ENCODE measurements around the gene HADHB. TPM values are rescaled to one million over a fixed set of nuclear protein-coding genes. Genes with fewer than 3 reads are reported as not detected.

HADHB gene
- 85.6 TPM for total RNA-seq

- ATAC-seq: peak; percentile 97
Observed at GRCh38 chr2:26244309-26245230, at the start of gene HADHB, which contains the start of gene HADHA. HADHB (plus strand) TSS chr2:26244939; CDS start chr2:26254255, 9,316 bp downstream. HADHA (minus strand) TSS chr2:26244632; CDS start chr2:26244596, 36 bp downstream.

GRCh38 chr2:26195040-26195984 lies 49.4 kb upstream of the HADHB start:
- DNase-seq (ENCODE audit: low spot score): no peak
- ATAC-seq: no peak
- intact Hi-C loops (cut with DNase I): no loop called here

More at GRCh38 chr2:26244309-26245230, at the start of gene HADHB, which contains the start of gene HADHA:
- intact Hi-C loops (cut with DNase I): loop anchor here (10.0 kb wide), 1 partner anchor 80 kb away; no protein-coding TSS in a partner anchor
- peak; percentile 90 for DNase-seq (ENCODE audit: low spot score)

GRCh38 chr2:26196683-26197418 lies 47.9 kb upstream of the HADHB start:
- DNase-seq (ENCODE audit: low spot score) (no peak), ATAC-seq (peak; percentile 20)
- intact Hi-C loops (cut with DNase I): no loop called here

- intact Hi-C loops (cut with DNase I): no loop called here
- DNase-seq (ENCODE audit: low spot score) (no peak), ATAC-seq (no peak)
Observed at GRCh38 chr2:26197516-26197915, 47.2 kb upstream of the HADHB start.

- no peak for ATAC-seq
- intact Hi-C loops (cut with DNase I): no loop called here
Observed at GRCh38 chr2:26202981-26203490, 41.7 kb upstream of the HADHB start.

GRCh38 chr2:26203906-26204305 lies 40.8 kb upstream of the HADHB start:
- intact Hi-C loops (cut with DNase I): no loop called here
- ATAC-seq (no peak), DNase-seq (ENCODE audit: low spot score) (no peak)

More at GRCh38 chr2:26202981-26203490, 41.7 kb upstream of the HADHB start:
- DNase-seq (ENCODE audit: low spot score): no peak

- ATAC-seq (no peak), DNase-seq (ENCODE audit: low spot score) (no peak)
- intact Hi-C loops (cut with DNase I): no loop called here
Observed at GRCh38 chr2:26212011-26212410, 32.7 kb upstream of the HADHB start.

GRCh38 chr2:26214759-26215158 lies 30.0 kb upstream of the HADHB start:
- no peak for ATAC-seq
- intact Hi-C loops (cut with DNase I): no loop called here
- DNase-seq (ENCODE audit: low spot score): no peak

- ATAC-seq (no peak), DNase-seq (ENCODE audit: low spot score) (no peak)
- intact Hi-C loops (cut with DNase I): no loop called here
Observed at GRCh38 chr2:26215833-26216232, 28.9 kb upstream of the HADHB start.

GRCh38 chr2:26216587-26216986 lies 28.2 kb upstream of the HADHB start:
- ATAC-seq (no peak), DNase-seq (ENCODE audit: low spot score) (no peak)
- intact Hi-C loops (cut with DNase I): no loop called here

- no peak for ATAC-seq
- no peak for DNase-seq (ENCODE audit: low spot score)
- intact Hi-C loops (cut with DNase I): no loop called here
Observed at GRCh38 chr2:26217720-26218119, 27.0 kb upstream of the HADHB start.

- ATAC-seq (no peak), DNase-seq (ENCODE audit: low spot score) (no peak)
- intact Hi-C loops (cut with DNase I): no loop called here
Observed at GRCh38 chr2:26223018-26223417, 21.7 kb upstream of the HADHB start.

- no peak for ATAC-seq
- DNase-seq (ENCODE audit: low spot score): no peak
- intact Hi-C loops (cut with DNase I): no loop called here
Observed at GRCh38 chr2:26224095-26224494, 20.6 kb upstream of the HADHB start.

- DNase-seq (ENCODE audit: low spot score): no peak
- intact Hi-C loops (cut with DNase I): no loop called here
- ATAC-seq: no peak
Observed at GRCh38 chr2:26229595-26229994, 15.1 kb upstream of the HADHB start.

GRCh38 chr2:26230806-26231205 lies 13.9 kb upstream of the HADHB start:
- ATAC-seq: no peak
- DNase-seq (ENCODE audit: low spot score): no peak
- intact Hi-C loops (cut with DNase I): no loop called here

- intact Hi-C loops (cut with DNase I): no loop called here
- ATAC-seq (no peak), DNase-seq (ENCODE audit: low spot score) (no peak)
Observed at GRCh38 chr2:26235089-26235488, 9.7 kb upstream of the HADHB start.

GRCh38 chr2:26237868-26238267 lies 6.9 kb upstream of the HADHB start:
- ATAC-seq: no peak
- DNase-seq (ENCODE audit: low spot score): no peak
- intact Hi-C loops (cut with DNase I): loop anchor here (2.0 kb wide), 1 partner anchor 143 kb away; no protein-coding TSS in a partner anchor

- ATAC-seq (no peak), DNase-seq (ENCODE audit: low spot score) (no peak)
- intact Hi-C loops (cut with DNase I): loop anchor here (2.0 kb wide), 1 partner anchor 144 kb away; no protein-coding TSS in a partner anchor
Observed at GRCh38 chr2:26238311-26238958, 6.3 kb upstream of the HADHB start.
